ENCODE results near the gene CCDC27.

CCDC27 gene

DNA sequence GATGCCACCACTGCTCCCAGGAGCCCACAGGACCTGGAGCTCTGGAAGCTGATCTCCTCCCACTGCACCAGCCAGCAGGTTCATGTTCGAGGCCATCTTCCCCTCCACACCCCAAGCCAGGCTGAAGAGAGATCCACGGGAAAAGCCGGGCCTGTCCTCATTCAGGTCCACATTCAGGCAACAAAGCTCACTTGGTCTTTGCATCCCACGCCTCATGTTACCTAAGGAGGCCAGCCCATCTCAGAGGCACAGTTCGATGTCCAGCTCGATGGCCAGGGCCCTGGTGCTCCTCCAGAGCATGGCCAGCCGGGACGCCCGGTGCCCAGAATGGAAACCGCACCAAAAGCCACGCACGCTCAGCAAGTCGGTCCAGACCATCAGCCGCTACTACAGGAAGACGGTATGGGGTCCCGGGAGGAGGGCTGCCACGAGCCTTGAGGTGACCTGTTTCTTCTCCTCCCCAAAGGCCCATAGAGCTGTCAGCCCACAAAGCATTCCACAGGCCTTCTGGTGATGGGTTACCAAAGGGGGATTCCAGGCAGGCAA lies at the start of gene CCDC27:
Gene CCDC27 (plus strand): TSS at position 51 of the 546 bp plus-strand sequence. CDS start 32 bp downstream, at position 83.
- no peak for DNase-seq

DNA sequence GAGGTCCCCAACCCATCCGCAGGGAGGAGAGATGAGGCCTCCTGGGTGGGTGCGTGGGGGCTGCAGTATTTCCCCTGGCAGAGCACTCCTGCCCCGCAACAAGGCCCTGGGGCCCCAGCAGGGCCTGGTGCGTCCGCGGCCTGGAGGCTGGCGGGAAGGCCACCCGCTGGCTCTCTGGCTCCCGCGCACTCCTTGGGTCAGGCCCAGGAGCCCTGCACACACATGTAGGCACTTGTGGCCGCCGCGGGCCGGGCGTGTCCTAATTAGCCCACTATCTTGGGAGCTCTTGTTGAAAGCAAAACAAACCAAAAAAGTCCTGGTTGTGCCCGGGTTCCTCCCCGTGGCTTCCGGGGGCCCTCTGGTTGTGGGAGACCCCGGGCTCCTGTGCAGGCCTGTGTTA lies 49.7 kb upstream of the CCDC27 start:
- no peak for DNase-seq

DNA sequence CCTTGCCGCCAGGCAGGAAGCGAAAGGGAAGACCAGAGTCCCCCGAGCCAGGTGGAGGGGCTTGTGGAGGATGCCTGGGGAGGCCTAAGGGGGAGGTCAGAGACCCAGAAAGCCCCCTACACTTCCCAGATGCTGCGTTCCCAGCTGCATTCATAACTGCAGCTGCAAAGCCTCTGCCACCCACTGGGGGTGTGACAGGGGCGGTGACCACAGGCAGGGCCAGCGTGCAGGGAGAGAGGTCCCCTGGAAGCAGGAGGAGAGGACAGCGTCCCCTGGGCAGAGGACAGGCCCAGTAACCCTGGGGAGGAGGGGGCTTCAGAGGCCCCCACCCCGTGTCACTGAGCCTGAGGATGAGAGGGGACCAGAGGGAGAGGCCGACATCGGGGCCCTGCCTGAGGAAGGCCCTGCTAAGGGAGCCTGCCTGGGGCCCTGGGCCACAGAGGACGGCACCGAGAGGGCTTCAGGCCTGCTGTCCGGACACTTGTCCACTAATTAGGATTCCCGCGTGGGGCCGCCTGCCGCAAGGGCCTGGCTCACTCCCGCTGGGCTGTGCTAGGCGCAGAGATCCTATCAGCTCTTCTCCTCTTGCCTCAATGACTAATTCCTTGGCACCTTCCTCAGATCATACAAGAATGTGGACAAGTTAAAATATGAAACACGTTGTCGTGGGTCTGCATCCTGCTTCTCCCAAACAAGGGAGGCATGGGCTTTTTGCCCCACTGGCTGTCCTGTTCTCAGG lies 49.1 kb upstream of the CCDC27 start:
- DNase-seq, result no peak

DNA sequence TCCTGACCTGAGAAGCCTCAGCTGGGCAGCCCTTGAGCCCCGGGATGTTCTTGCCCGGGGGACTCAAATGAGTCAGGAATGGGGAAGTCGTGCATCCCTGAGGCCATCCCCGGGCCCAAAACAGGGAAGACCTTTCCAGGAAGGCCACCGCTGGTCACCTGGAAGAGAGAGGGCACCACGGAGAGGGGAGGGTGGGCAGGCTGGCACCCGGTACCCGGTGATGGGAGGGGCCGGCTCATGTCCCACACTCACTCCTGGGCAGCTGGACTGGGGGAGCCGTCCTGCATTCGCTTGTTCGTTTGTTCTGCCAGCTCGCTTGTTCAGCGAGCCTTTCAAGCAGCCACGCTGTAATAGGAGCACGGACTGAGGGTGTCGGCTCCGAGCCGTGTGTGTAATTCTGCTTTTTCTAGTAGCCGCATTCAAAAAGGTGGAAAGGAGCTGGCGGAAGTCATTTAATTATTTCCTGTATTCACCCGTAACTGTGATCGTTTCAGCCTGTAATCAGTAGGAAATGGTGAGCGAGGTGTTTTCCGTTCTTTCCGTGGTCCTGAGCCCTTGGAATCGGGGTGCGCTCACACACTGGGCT lies 48.4 kb upstream of the CCDC27 start:
- no peak for DNase-seq

DNA sequence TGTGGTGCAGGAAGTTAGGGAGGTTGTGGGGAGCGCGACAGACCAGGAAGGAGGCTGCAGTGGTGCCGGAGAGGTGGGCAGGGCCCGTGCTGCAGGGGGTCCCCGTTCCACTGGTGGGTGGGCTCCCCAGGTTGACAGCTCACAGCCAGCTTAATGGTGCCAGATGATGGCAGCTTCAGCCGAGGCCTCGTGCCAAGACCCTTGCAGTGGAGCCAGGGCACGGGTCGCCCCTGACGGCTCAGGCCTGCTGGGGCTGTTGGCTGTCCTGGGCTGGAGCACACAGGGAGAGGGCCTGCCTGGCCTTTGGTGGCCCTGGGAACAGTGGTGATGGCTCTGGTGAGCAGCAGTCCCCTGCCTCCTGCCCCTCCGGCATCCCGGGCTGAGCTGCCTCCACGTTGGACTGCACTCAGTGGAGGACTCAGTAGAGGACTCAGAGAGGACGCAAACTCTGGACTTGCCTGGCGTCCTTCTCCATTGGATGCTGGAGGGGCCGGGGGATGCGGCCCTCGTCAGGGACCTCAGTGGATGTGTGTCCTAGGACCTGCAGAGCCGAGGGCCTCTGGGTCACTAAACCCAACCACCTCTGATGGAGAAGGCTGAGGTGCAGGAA lies 46.8 kb upstream of the CCDC27 start:
- no peak for DNase-seq

DNA sequence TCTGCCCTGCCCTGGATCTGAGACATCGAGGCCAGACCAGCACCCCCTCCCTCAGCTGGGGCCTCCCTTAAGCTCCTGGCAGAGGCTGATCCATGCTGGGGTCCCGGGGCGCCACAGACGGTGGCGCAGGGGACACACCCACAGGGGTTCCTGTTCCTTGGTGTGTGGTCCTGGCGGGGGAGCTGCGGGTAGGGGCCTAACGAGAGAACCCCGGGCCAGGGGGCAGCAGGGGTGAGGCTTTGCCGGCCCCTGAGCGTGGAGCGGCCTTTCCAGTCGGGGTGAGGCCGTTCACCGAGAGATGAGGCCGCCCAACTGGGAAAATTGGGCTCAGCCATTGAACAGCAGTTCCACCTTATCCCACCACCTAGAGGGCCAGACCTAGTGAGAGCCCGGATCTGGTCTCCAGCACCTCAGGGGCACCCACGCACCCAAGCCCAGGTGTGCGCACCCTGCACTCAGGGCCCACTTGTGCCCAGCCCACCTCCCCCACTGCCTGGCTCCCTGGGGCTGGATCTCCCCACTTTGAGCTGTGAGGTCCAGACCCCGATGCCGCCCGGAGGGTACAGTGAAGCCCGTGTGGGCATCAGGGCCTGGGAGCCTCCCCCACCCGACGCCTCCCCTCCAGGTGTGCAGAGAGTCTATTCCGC lies 45.5 kb upstream of the CCDC27 start:
- no peak for DNase-seq

DNA sequence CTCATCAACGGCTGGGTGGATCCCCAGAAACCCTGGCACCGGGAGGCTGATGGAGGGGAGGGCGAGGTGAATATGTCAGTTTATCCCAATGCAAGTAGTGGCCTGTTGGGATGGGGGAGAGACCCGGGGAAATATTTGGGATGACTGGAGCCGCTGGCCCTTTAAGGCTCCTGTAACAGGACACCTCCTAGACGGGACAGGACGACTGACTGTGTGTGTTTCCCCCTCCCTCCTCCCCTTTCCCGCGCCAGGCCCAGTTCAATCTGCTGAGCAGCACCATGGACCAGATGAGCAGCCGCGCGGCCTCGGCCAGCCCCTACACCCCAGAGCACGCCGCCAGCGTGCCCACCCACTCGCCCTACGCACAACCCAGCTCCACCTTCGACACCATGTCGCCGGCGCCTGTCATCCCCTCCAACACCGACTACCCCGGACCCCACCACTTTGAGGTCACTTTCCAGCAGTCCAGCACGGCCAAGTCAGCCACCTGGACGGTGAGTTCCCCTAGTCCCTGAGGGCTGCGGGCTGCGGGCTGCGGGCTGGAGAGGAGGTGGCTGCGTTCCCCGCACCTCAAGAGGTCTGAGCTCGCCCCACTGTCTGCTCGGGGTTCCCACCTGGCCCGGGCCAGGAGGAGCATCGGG lies 44.8 kb upstream of the CCDC27 start:
- DNase-seq, result no peak

DNA sequence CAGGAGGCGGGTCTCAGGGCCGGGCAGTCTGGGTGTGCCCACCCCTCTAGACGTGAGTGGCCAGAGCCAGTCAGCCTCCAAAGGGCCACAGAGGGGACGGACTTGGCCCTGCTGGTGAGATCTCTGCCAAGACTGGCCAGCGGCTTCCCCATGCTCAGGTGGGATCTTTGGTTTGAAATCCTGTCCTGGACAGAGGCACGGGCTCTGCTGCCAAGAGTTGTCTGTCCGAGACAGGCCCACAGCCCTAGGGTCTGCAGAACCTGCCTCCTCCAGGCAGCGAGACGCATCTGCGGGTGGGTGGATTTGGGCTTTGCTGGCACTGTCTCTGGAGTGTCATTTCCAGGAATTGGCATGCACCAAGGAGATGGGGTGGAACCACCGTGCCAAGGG lies 44.3 kb upstream of the CCDC27 start:
- no peak for DNase-seq

DNA sequence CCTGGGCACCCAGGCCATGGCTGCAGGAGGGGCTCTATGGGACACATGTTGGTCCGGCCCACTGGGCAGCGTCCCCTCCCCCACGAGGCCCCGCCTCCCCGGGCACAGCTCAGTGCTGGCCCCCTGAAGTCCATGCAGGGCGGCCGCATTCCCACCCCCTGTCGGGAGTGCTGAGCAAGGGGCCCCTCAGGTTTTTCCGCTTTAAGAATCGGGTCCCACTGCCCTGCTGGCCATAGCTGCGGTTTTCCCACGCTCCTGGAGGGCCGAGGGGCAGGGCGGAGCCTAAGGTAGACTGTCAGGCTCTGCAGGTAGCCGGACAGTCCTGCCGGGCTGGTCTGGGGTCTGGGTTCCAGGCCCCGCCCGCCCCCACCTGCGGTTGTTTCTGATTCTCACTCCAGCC lies 43.5 kb upstream of the CCDC27 start:
- no peak for DNase-seq

DNA sequence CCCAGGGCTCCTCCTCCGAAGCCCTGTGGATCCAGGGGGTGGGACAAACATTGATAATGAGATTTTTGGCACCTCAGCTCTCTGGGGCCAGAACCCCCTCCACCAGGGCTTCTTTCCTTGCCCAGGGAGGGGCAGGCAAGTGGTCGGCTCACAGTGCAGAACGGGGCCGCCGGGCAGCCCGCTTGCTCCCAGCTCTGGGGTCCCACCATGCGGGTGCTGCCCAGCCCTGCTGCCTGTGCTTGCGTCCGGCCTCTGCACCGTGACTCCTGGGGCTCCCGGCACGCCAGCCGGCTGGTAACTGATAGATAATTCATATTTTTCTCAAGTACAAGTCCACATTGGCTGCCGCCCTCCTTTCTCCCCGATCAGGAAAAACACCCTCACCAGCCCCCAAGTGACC lies 42.0 kb upstream of the CCDC27 start:
- no peak for DNase-seq

DNA sequence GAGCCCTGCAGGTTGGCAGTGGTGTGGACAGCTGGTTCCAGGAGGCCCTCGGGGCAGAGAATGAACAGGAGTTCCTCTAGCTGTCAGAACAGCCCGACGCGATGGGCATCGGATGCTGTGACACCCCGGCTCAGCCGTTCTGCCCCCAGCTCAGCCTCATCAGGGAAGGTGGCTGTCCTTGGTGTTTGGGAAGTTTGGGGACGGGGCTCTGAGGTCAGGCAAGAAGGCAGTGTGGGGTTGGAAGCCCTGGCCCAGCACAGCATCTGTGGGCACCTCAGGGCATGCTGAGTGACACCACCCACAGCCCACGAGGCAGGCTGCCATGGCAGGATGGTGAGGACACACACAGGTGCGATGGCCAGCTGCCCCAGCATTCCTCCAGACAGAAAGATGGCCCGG lies 40.9 kb upstream of the CCDC27 start:
- no peak for DNase-seq

DNA sequence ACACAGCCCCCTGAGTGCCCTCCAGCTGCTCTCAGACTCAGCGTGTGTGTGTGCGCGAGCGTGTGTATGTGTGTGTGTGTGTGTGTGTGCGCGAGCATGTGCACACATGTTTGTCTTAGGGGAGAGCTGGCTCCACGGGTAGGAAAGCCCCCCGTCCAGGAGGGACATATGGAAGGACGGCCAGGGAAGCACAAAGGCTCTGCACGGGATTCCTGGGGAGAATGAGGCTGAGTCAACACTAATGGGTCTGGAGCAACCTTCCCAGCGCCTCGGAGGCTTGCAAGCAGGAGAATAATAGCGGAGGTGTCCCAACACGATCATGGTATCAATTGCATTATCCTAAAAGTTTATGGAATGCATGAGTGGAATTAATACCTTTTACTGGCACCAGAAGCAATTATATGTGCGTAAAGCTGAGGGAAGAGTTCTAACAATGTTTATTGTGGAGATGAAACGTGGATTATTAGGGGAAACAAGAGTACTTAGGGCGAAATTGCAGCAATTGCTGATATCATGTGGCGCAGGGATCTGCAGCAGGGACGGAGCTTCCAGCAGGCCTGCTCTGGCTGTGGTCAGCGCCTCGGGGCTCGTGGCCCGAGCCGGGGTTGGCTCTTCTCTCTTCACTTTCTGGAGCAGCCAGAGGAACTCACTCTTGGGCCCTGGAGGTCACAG lies 40.3 kb upstream of the CCDC27 start:
- DNase-seq, result no peak

DNA sequence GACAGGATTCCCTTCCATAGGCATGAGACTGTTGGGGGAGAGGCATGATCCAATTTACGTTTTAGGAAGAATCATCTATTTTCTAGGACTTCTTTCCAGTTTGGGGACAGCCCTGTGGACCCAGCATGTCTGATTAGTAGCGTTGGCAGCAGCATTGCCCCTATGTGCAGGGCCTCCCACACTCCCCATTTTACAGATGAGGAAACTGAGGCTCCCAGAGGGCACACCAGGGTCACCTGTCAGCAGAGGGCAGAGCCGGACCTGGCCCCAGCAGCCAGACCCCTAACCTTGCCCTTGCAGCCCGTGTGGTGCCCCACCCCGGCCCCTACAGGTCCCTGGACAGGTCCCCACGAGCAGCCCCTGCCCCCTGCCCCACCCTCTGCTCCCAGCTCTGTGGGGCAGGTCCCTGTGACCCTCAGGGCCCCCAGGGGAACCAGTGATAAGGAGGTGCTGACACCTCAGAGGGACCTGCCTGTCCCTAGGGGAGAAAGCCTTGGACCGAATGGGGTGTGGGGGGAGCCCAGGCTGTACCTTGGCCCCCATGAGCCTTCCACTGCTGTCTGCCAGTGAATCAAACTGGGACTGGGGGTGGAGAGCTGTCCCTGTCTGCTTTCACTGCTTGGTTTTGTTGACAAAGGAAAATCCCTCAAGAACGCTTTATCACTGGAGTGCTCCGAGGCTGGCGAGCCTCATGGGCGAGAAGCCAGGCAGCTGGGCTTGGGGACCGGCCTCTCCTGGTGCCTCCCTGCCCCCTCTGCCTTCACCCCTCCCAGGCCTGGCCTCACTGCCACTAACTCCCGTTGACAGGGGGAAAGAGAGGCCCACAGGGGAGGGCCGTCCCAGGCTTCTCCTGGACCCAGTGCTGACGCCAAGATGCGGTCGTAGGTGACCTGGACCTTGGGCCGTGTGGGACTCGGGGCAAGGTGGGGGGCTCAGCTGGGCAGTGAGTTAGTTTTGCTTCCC lies 39.4 kb upstream of the CCDC27 start:
- DNase-seq, result no peak

DNA sequence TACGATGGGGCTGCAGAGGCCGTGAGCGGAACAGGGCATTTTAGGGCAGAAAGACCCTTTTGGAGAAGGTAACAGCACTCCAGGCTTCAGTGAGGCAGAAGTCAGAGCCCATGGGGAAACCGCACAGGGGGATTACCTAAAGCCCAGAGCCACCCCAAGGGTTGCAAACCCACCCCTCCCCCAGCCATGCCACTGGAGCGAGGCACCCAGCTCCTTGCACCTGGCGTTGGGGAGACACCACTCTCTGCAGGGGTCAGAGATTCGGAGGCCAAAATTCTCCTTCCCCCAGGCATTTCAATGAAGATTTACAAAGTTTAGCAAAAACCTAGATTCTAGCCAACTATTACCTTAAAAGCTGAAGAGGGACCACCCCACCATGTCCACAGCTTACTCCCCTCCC lies 38.4 kb upstream of the CCDC27 start:
- DNase-seq, result no peak

DNA sequence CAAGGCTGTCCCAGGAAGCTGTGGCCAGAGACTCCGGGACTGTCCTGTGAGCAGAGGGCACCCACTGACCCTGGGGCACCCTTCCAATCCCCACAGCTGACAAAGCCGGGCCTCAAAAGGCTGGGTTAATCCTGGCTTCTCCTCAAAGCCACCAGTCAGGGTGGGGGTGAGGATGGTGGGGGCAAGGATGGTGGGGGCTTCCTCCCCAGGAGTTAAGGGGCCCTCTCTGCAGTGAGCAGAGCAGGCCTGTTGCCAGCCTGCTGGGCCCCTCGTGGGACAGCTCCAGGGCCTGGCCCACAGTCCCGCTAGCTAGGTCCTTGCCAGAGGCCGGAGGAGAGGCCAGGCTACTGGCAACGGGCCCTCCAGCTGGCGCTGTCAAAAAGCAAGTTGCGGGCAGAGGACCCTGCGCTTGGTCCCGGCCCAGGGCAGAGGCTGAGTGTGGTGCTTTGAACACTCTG lies 37.9 kb upstream of the CCDC27 start:
- no peak for DNase-seq

DNA sequence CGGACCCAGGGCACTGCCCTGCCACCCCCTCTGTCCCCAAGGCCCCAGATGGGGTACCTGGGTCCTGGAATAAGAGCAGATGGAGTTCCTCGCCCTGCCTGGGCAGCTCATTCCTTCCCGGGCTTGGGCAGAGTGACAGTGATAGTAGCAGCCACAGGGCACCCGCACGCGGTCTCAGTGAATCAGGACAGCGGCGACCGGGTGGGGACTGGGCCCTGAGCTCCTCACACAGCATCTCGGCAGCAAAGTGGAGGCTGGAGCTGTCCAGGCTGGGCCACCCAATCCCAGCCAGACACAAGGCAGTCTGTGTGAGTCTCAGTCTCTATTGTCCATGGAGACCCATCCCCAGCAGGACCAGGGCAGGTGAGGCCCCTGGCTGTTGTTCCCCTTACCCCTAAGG lies 37.4 kb upstream of the CCDC27 start:
- DNase-seq, result no peak

DNA sequence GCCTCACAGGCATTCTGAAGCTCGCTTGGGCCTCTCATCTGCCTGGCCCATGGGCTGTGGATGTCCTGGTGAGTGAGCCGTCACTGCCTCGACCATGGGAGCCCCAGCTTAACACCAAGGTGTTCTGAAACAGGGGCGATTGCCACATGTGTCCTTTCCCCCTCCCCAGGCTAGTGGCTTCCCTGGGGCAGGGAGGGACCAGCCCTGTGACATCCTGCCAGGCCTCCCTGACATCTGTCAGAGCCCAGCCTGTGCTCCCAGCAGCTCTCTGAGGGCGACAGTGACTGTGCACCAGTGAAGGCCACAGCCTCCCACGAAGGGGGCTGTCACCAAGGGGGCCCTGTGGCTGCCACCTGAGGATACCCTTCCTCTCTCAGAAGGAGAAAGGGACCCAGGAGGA lies 35.9 kb upstream of the CCDC27 start:
- no peak for DNase-seq

DNA sequence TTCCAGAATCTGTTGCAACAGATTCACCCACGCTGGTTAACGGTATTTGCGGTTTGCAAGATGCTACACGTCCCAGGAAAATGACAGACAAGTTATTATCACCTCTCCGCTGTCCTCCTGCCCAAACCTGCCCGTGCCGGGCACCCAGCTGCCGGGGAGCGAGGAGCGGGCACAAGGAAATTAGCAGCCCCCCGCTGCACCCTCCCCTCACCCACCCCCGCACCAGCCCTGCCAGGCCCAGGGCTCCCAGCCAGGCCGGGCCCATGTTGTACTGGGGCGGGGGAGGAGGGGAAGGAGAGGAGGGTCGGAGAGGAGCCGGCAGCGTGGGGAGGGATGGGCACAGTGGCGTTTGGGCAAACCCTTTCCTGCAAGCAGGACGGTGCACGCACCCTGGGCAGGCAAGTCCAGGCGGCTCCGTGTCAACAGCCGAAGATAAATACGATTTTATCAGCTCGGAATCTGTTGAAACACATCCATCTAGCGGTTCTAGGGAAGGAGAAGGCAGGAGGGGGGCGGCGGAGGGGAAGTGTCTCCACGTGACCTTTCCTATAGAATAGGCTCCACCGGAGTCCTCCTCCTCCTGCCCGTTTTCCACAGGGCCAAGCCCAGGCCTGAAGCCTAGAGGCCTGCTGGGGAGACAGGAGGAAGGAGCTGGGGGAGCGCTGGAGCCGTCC lies 35.1 kb upstream of the CCDC27 start:
- no peak for DNase-seq

DNA sequence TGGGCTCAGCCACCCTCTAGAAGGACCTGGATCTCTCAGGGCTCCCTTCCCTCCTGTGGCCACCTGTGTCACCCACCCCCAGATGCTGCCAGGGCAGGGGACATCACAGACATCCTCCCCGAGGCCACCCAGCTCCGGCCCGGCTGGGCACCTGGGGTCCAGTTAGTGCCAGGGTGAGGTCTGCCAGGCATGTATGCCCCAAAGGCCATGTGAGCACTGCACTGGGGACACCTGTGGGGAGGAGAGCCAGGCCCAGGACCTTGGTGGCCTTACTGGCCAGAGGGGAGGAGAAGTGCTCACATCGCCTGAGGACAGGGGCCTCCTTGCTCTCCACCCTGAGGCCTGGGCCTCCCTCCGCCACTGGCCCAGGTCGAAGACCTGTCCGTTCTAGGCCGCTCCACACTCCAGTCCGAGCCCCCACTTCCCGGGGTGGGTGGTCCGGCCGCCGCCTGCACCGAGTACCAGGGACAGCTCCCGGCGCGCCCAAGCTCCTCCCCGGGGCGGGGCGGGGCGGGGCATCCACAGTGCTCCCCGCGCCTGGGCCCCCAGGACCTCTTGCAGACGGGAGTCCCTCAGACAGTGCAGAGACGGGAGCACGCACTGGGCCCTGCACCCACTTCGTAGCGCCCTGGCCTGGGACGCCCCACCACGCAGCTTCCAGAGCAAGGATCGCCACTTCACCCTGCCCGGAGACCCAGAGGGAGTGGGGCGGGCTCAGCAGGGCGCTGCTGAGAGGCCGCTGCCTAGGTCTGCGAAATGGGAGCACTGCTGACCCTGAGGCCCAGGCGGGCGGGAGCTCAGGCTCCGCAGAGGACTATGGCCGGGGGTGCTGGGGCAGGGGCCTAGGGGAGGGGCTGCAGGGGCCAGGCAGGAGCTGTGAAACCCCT lies 34.3 kb upstream of the CCDC27 start:
- DNase-seq, result no peak

DNA sequence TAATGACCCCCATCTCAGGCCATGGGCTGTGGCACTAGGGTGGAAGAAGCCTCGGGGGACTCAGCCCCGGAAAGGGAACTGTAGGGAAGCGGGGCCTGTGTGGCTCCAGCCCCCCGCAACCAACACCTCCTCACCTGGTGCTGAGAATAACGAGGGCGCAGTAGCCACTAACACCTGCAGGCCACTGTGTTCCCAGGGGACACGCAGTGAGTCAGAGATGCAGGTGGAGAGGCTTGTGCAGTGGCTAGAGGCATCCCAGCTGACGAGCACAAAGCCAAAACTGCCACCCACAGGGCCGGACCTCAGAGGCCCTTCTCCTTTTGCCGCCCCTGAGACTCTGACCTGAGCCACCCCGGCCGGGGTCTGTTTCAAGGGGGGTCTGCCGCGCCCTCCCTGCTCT lies 33.5 kb upstream of the CCDC27 start:
- no peak for DNase-seq
